Activated CD4-positive, CD25-positive, alpha-beta regulatory T cell (primary cell): ENCODE data around the gene FUCA2.
"Not testable (repeated sequence)": the region's sequence is repeated elsewhere in the genome, so short reads cannot be mapped to it uniquely, and the experiment has no call there.

Experiments used
- DNase-seq, 4 experiments: peaks; one replicate each; lab custom pipeline; 2025; lab: John Stamatoyannopoulos, UW

The FUCA2 gene

DNA sequence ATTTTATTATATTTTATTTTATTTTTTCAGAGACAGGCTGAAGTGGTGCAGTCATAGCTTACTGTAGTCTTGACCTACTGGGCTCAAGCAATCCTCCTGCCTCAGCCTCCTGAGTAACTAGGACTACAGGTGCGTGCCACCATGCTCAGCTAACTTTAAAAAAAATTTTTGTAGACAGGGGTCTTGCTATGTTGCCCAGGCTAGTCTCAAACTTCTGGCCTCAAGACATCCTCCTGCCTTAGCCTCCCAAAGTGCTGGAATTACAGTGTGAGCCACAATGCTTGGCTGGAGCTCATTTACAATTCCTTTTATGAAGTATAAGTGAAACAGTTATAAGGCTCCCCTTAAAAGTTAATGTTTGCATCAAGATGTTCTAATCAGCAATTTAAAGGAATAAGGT lies 14.5 kb downstream of the FUCA2 start:
- DNase-seq = no peak

DNA sequence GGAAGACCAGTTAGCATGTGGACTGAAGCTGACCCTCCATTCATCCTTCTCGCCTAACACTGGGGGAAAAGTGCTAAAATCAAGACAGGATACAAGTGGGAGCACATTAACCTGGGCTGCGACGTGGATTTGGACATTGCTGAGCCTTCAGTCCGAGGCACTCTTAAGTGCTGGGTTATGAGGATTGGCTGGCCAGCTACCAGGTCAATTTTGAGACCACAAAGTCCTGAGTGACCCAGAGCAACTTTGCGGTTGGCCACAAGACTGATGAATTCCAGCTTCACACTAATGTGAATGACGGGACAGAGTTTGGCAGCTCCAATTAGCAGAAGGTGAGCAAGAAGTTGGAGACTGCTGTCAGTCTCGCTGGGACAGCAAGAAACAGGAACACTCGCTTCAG lies 20.7 kb downstream of the FUCA2 start:
- no peak for DNase-seq

DNA sequence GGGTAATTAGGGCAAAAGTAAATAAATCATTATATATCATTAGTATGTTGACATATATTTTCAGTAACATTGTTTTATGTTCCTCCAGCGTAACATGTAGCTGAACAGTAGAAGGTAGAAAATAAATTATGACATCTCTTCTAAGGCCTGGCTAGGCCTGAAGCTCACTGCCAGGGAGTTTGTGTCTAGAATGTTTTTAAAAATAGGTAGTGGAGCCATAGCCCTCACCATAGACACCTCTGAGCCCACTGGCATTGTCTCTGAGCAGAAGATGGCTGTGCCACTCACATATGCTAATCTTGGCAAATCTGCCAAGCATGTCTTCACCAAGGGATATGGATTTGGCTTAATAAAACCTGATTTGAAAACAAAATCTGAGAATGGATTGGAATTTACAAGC lies 21.3 kb downstream of the FUCA2 start:
- no peak for DNase-seq

DNA sequence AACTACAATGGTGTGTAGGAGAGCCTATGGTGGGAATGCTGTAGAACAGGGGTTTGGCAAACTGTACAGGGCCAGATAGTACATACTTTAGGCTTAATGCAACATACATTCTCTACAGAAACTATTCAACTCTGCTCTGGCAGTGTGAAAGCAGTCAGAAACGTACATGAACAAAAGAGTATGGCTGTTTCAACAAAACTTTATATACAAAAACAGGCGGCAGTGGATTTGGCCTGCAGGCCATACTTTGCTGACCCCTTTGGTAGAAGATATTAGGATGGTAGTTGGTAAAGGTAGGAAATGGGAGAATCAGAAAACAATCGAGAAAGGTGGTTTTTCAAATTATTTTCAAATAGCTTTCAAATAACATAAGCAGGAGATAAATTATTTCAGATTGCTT lies 24.8 kb downstream of the FUCA2 start:
- DNase-seq = no peak

DNA sequence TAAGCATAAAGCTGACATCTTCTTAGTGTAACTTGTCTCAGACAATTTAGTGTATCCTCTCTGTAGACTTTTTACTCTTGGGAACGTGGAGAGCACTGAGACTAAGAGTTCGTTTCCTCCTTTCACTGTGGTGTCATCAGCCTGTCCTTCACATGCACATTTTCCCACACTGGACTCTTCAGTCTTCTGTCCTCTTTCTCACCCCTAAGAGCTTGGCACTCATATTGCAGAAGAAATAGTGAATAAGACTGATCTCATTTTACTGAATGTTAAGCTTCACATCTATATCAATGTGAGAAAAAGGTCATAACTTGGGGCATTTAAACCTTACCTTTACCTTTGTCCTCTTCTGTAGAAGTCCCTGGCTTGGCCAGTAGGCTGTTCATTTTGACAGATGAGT lies 25.6 kb downstream of the FUCA2 start:
- no peak for DNase-seq

DNA sequence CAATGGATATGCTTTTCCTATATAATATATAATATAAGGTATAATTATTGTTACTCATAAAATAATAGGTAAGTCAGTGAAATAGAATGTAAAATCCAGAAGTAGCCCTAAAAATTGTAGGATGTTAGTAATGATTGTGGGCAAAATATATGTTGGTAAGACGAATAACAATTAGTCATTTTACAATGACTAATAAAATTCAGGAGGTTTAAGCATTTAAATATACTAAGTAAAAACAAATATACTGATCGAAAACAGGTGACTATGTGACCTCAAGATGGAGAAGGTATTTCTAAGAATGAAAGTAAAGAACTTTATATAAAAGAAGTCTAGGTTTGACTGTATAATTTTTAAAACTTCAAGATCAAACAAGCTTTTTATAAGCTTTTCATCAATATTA lies 28.9 kb downstream of the FUCA2 start:
- no peak for DNase-seq

DNA sequence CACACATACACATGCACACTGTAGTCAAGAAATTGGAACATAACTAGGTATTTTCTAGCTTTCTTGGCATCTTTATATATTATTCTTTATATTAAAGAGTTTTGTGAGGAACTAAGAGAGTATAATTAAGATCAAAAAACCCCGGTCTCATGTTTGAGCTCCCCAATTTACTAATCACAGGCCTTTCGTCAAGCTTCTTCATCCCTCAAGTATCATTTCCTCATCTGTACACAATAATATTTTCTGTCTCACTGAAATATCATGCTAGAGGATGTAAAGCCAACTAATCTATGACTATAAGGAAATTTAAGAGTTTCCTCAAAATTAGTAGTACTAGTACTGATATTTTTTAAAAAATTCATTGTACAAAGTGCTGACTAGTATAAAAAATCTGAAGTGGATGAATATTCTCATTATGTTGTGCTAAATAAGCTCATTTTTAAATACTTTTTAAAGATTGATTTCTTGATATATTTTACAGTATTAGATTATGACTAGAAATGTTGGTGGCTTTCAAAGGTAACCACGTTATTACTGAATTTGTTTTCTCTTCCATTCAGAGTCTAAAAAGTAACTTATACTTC lies 32.9 kb downstream of the FUCA2 start:
- no peak for DNase-seq

DNA sequence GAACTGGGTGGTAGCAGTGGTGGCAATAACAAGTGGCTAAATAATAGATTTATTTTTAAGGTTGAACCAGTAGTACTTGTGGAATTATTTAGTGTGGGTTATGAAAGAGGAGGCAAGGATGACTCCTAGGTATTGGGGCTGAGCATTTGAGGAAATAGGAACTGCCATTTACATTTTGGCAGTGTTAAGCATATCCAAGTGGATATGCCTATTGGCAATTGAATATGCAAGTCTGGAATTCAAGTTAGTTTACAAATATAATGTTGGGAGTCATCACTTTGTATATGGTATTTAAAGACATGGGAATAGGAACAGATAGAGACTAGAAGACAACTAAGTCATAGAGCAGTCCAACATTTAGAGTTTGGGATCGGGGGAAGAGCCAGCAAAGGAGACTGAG lies 35.0 kb downstream of the FUCA2 start:
- DNase-seq = no peak

DNA sequence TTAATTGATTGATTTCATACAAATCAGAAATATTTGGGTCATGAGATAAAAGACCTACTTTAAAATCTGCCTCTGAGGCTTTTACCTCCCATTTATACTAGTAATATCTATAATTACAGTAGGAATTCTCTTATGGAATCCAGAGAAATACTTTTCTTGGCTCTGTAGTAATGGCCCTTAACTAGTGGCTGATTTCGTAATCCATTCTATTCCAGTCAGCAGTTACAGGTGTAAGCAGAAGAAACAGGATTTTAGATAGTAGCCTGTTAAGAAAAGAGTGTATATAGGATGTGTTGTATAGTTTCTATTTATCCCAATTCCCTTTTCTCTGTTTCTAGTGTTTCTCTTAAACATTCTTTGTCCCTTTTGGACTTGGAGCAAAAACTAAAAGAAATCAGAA lies 39.7 kb downstream of the FUCA2 start:
- DNase-seq = no peak

DNA sequence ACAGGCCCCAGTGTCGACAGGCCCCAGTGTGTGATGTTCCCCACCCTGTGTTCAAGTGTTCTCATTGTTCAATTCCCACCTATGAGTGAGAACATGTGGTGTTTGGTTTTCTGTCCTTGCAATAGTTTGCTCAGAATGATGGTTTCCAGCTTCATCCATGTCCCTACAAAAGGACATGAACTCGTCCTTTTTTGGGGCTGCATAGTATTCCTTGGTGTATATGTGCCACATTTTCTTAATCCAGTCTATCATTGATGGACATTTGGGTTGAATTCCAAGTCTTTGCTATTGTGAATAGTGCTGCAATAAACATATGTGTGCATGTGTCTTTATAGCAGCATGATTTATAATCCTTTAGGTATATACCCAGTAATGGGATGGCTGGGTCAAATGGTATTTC lies 42.7 kb downstream of the FUCA2 start:
- DNase-seq = not testable (repeated sequence)

DNA sequence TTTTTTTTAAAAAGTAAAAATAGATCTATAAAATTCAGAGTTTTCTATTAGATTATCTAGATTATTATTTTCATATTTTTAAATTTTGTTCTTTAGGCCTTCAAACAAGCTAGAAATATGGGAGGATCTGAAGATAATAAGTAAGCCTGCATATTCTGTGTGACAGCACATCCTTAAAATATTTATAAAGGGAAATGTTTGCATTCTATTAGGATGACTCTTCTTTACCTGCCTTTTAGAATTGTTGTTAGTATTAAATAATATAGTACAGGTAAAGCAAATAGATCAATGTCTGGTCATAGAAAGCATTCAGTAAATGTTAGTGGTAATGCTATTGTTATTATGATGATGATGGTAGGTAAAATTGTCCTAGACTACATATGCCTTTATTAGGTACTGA lies 43.5 kb downstream of the FUCA2 start:
- no peak for DNase-seq

DNA sequence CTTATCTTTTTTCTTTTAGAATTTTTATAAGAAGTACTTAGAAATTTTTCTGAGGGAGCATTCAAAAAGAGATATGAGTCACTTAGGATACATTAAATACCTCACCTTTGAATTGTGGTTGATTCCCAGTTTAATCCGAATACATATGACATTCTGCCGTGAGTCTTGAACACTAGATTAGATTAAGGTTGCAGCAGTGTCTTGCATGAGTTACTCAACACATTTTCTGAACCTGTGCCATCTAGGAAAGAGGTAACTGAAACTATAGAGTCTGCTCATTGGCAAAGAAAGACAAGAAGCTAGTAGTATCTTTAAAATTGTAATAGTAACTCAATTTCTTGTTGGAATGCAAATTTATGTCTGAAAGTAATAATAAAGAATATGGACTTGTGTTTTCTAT lies 46.0 kb downstream of the FUCA2 start:
- DNase-seq = no peak

DNA sequence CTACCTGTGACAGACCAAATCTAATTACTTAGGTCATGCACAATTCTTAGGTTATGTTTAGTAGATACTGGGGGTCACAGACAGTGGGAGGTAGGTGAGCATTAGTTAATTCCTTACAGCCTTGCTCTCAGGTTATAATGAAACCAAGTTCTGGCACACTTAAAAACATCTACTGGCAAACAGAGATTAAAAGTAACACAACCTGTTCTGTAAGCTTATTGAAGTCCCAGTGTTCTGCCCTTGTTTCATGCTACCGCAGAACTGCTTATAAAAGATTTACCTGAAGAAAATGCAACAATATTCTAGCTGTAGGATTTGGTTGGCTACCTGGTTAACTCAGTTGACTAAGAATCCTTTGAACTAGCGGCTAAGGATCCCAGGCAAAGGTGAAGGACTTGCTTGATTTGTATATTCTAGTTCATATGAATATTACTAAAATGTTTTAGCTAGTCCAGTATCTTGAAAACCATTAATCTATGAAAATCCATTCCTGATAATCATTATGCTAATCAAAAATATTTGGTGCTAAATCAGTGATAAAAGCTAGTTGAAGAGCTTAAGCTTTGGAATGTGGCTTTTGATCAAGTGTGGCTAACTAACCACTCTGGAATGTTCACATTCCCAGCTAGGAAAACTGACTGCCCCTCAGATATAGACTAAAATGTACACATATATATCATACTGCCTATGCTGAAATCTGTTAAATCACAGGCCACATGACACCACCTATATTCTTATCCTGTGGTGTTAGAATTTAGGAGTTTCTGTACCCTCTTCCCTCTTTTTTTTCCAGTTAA lies 53.8 kb downstream of the FUCA2 start:
- DNase-seq = no peak

DNA sequence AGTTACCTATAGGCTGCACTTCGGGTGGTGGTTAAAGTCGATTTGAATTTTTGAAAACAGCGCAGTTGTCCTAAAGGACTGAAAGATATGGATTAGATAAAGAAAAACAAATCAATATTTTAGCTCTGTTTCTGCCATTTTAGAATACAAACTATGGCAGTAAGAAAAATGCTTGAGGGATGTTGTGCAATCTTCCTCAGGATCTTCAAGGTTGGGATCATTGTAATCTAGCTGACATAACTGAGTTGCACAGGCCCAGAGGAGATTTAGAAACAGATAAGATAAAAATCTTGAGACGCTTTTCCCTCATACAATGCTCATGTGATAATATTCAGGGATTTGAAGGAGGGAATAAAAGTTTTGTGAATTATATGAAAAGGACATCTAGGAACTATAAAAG lies 60.0 kb downstream of the FUCA2 start:
- no peak for DNase-seq

DNA sequence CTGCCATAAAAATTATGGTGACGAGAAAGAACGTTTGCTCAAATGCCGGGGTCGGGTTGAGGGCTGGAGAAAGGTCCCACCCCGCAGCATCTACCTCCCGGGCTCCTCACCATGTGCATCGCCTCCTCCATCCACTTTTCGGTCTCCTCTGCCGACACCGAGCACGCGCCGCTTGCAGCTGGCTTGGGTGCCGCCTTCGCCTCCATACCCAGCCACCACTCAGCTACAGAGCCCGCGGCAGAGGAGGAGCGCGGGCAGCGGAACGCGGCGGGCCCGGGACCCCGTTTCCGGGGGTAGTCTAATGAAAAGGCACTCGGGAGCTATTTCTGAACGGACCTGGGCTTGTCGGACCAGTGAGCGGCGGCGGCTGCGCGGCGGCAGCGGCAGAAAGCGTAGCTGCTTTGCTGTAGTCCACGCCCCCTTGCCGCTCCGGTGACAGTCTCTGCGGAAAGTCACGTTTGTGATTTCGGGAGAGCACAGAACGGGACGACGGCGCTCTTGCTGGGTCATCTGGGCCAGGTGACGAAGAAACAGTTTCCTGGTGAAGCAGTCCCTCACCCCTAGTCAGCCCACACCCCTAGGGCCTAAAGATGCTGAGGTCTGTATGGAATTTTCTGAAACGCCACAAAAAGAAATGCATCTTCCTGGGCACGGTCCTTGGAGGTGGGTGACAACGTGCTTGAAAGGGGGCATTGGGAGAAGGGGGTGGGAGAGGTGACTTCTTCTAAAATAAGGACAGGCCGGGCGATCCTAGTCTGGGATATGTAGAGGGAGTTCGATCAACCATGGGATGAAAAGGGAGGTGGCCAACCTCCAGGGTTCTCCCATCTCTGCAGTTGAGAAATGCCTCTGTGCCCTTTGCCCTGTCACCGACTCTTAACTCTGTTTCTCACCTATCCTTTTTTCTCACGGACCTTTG lies 60.8 kb downstream of the FUCA2 start, which contains the start of the genes ADAT2 and PEX3:
ADAT2 (minus strand) TSS at position 243 of the 919 bp plus-strand sequence; CDS start at position 206, 37 bp downstream.
PEX3 (plus strand) TSS at position 353 of the 919 bp plus-strand sequence; CDS start at position 591, 238 bp downstream.
- DNase-seq = peak; percentile 78 to 88 (median 86)

DNA sequence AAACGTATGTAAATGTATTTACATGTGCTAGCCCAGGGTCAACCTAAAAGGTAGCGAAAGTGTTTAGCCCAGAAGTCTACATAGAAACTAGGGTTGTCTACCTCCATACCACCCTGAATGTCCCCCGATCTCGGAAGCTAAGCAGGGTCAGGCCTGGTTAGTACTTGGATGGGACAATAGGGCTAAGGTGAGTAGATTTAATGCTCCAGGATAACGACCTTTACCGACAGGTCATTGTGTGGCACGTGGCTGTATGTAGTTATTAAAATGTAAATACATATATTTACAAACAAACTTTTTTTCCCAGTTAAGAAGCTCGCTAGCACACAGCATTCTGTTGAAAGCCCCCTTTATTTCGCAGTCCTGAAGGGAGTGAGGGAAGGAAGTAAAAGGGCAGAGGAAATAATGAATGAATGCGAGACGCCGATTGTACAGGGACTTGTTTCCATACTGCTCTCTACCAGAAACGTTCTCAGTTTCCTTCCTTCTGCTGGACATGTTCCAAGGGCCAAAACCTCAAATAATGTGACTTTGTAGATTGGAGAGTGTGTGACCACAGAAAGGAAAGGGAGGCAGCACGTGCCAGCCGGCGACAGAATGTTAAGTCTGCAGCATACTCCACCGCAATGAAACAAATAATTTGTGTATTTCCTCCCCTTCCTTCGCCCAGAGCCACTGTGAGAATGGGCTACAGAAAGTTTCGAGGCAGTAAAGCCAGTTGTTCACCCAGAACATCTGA lies 61.6 kb downstream of the FUCA2 start:
- DNase-seq = no peak

DNA sequence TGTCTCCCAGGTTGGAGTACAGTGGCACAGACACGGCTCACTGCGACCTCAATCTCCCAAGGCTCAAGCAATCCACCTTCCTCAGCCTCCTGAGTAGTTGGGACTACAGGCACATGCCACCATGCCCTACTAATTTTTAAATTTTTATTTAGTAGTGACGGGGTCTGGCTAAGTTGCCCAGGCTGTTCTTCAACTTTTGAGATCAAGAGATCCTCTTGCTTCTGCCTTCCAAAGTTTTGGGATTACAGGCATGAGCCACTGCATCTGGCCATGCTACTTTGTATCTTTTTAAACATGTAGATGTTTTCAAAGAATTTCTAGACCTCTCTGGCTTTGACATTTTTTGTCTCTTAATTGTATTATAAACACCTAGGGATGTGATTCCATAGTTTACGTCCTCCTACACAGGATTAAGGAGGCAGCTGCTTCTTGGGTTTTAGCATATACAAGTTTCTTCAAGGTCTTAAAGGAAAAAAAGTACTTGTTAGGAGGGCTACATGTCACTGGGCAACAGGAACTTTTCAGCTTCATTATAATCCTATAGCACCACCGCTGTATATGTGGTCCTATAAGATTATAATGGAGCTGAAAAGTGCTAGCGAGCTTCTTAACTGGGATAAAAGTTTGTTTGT lies 62.3 kb downstream of the FUCA2 start:
- no peak for DNase-seq

DNA sequence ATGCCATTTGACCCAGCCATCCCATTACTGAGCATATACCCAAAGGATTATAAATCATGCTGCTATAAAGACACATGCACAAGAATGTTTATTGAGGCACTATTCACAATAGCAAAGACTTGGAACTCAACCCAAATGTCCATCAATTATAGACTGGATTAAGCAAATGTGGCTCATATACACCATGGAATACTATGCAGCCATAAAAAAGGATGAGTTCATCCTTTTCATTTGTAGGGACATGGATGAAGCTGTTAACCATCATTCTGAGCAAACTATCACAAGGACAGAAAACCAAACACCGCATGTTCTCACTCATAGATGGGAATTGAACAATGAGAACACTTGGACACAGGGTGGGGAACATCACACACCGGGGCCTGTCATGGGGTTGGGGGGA lies 63.7 kb downstream of the FUCA2 start:
- DNase-seq = not testable (repeated sequence)
